Progenitor cell of endocrine pancreas (in vitro differentiated cells): Measurements from ENCODE around the gene MTG1. TPM values are rescaled to one million over a fixed set of nuclear protein-coding genes. Genes with fewer than 3 reads are reported as not detected.
A peak's percentile ranks its signal among the peaks of the same experiment; 100 is the strongest.

ENCODE experiments used
- DNase-seq: peaks from one replicate; pipeline ENCODE4 v3.0.0; 2021; ENCODE audit warnings: low spot score; ENCODE audit not compliant: unreplicated experiment
- H3K27ac Mint-ChIP-seq: 2 replicates; pipeline ENCODE4 v1.8.0; 2021; ENCODE audit warnings: mild to moderate bottlenecking, moderate library complexity, mixed read lengths
- H3K27me3 Mint-ChIP-seq: 2 replicates; pipeline ENCODE4 v1.8.0; 2021; ENCODE audit warnings: mixed read lengths
- H3K36me3 Mint-ChIP-seq: 2 replicates; pipeline ENCODE4 v1.8.0; 2022; ENCODE audit warnings: mixed read lengths; ENCODE audit not compliant: insufficient read depth
- H3K4me1 Mint-ChIP-seq: 2 replicates; pipeline ENCODE4 v1.8.0; 2021; ENCODE audit warnings: low read depth, mixed read lengths
- H3K4me3 Mint-ChIP-seq: 2 replicates; pipeline ENCODE4 v1.8.0; 2021; ENCODE audit warnings: low read depth, mild to moderate bottlenecking, moderate library complexity, mixed read lengths
- H3K9me3 Mint-ChIP-seq: 2 replicates; pipeline ENCODE4 v1.8.0; 2021; ENCODE audit warnings: low read depth, mixed read lengths
- CTCF ChIP-seq: fragments of 200-600 bp; sonication (generic); IDR thresholded peaks from one replicate; pipeline ENCODE4 v1.5.0; 2021; ENCODE audit warnings: antibody characterized with exemption, mild to moderate bottlenecking; ENCODE audit not compliant: unreplicated experiment
- long read RNA-seq: library from polyadenylated mRNA; unstranded; transcript quantifications from one replicate; pipeline ENCODE4 v2.0.0, GENCODE V29; 2020
- total RNA-seq: library from RNA; stranded (reverse); gene quantifications from 2 replicates; pipeline ENCODE4 v1.2.1, GENCODE V29; 2021

Gene MTG1
- 137 and 139 TPM in 2 replicates for total RNA-seq
- long read RNA-seq, transcript MTG1-201 (11 exons, 1,560 nt) = major isoform, 152 of 227 reads
- long read RNA-seq, transcript MTG1-203 (10 exons, 2,730 nt) = minor isoform, 18 of 227 reads
- long read RNA-seq, transcript MTG1-208 (6 exons, 693 nt) = minor isoform, 17 of 227 reads
- long read RNA-seq, partial matches to known transcripts = 8 of 227 reads
- long read RNA-seq, other reads (novel, unspliced or antisense) = 28 of 227 reads

- Mint-ChIP-seq H3K9me3 (no peaks in the 10 kb centered on the region), H3K27me3 (no peaks in the 10 kb centered on the region), H3K4me3 (peak within 1 kb of the TSS; percentile 92), H3K36me3 (peaks cover 7% of the 10 kb centered on the region), H3K27ac (peak within 1 kb of the TSS; percentile 98), H3K4me1 (peaks cover 8% of the 10 kb centered on the region)
- DNase-seq = peak; percentile 94
- TF ChIP-seq CTCF = peak; percentile 29
These were observed at the start of gene MTG1 for GRCh38 chr10:133394064-133394663. Gene MTG1 (plus strand): TSS chr10:133394157. CDS start chr10:133394221, 64 bp downstream.

GRCh38 chr10:133344236-133344635, 49.7 kb upstream of the MTG1 start:
- H3K27ac Mint-ChIP-seq = no peak overlapping the region
- no peaks in the 10 kb centered on the region for H3K36me3 Mint-ChIP-seq
- no peak for DNase-seq
- no peak for TF ChIP-seq CTCF
- H3K4me3 Mint-ChIP-seq = no peak overlapping the region
- H3K9me3 Mint-ChIP-seq = peaks cover 5% of the 10 kb centered on the region
- no peaks in the 10 kb centered on the region for H3K4me1 Mint-ChIP-seq
- peaks cover 38% of the 10 kb centered on the region for H3K27me3 Mint-ChIP-seq

GRCh38 chr10:133346413-133346812, 47.5 kb upstream of the MTG1 start:
- Mint-ChIP-seq H3K27me3 (peaks cover 34% of the 10 kb centered on the region), H3K9me3 (peaks cover 5% of the 10 kb centered on the region), H3K27ac (no peak overlapping the region), H3K4me1 (no peaks in the 10 kb centered on the region), H3K36me3 (no peaks in the 10 kb centered on the region), H3K4me3 (no peak overlapping the region)
- TF ChIP-seq CTCF = no peak
- no peak for DNase-seq

- Mint-ChIP-seq H3K27ac (no peak overlapping the region), H3K4me3 (no peak overlapping the region), H3K4me1 (no peaks in the 10 kb centered on the region), H3K27me3 (peaks cover 26% of the 10 kb centered on the region), H3K36me3 (no peaks in the 10 kb centered on the region), H3K9me3 (peaks cover 5% of the 10 kb centered on the region)
- DNase-seq = no peak
- TF ChIP-seq CTCF = no peak
These were observed 46.0 kb upstream of the MTG1 start for GRCh38 chr10:133347710-133348517.

- TF ChIP-seq CTCF = no peak
- Mint-ChIP-seq H3K4me3 (no peak overlapping the region), H3K27ac (no peak overlapping the region), H3K36me3 (no peaks in the 10 kb centered on the region), H3K4me1 (no peaks in the 10 kb centered on the region), H3K9me3 (peaks cover 5% of the 10 kb centered on the region), H3K27me3 (peaks cover 19% of the 10 kb centered on the region)
- no peak for DNase-seq
These were observed 44.8 kb upstream of the MTG1 start for GRCh38 chr10:133349160-133349568.
